ENCODE measurements around the gene THSD7A. TPM values are rescaled to one million over a fixed set of nuclear protein-coding genes. Genes with fewer than 3 reads are reported as not detected.

The THSD7A gene
- total RNA-seq, 1 experiment from 2014 or later = 0.68 TPM

- Mint-ChIP-seq H3K4me3 (no peak overlapping the region), H3K36me3 (0 out of 2 replicates have a peak, but pooled peaks cover 5% of the 10 kb centered on the region), H3K27ac (no peak overlapping the region), H3K9me3 (no peaks in the 10 kb centered on the region; the same call in 1 of the 2 replicates), H3K27me3 (ENCODE audit: low read depth) (no peaks in the 10 kb centered on the region), H3K4me1 (no peaks in the 10 kb centered on the region)
- no peak for DNase-seq (ENCODE audit: low spot score)
- CTCF ChIA-PET = no interaction called here
- ATAC-seq = no peak
- TF ChIP-seq STAT6 (CRISPR knock-in tag; conservative IDR thresholded peaks at IDR 0.05; ENCODE audit: low read depth) (no peak), IRF2 (CRISPR knock-in tag; IDR thresholded peaks at IDR 0.05; ENCODE audit: borderline replicate concordance, low read depth) (no peak), ETV6 (CRISPR knock-in tag; IDR thresholded peaks at IDR 0.05) (no peak), OVOL2 (CRISPR knock-in tag; IDR thresholded peaks at IDR 0.05; ENCODE audit: borderline replicate concordance) (no peak), FOXP4 (CRISPR knock-in tag; IDR thresholded peaks at IDR 0.05) (no peak), AR (CRISPR knock-in tag; IDR thresholded peaks at IDR 0.05) (no peak), CREM (CRISPR knock-in tag; IDR thresholded peaks at IDR 0.05) (no peak), USF2 (CRISPR knock-in tag; IDR thresholded peaks at IDR 0.05) (no peak)
- POLR2A ChIA-PET = no interaction called here
Measured at GRCh38 chr7:11746591-11746990, 85.4 kb downstream of the THSD7A start.

- no peak overlapping the region for H3K27ac Mint-ChIP-seq
- no peaks in the 10 kb centered on the region for H3K4me1 Mint-ChIP-seq
- H3K9me3 Mint-ChIP-seq = no peaks in the 10 kb centered on the region; the same call in 1 of the 2 replicates
- DNase-seq (ENCODE audit: low spot score) = no peak
- ChIA-PET CTCF (no interaction called here), POLR2A (no interaction called here)
- no peak for ATAC-seq
- no peaks in the 10 kb centered on the region for H3K27me3 Mint-ChIP-seq (ENCODE audit: low read depth)
- 0 out of 2 replicates have a peak, but pooled peaks cover 5% of the 10 kb centered on the region for H3K36me3 Mint-ChIP-seq
- no peak overlapping the region for H3K4me3 Mint-ChIP-seq
- TF ChIP-seq HMGA2 (CRISPR knock-in tag; IDR thresholded peaks at IDR 0.05) = no peak
- TF ChIP-seq GTF2I (CRISPR knock-in tag; conservative IDR thresholded peaks at IDR 0.05) = no peak
- no peak for TF ChIP-seq GABPB1 (CRISPR knock-in tag; IDR thresholded peaks at IDR 0.05)
- TF ChIP-seq NFATC4 (CRISPR knock-in tag; IDR thresholded peaks at IDR 0.05) = no peak
- TF ChIP-seq ELF4 (CRISPR knock-in tag; IDR thresholded peaks at IDR 0.05; ENCODE audit: low read depth) = no peak
- TF ChIP-seq ARID4B (CRISPR knock-in tag; IDR thresholded peaks at IDR 0.05; ENCODE audit: borderline replicate concordance) = no peak
- TF ChIP-seq CREM (CRISPR knock-in tag; IDR thresholded peaks at IDR 0.05) = no peak
- TF ChIP-seq MAX (CRISPR knock-in tag; IDR thresholded peaks at IDR 0.05) = no peak
- TF ChIP-seq E2F4 (CRISPR knock-in tag; IDR thresholded peaks at IDR 0.05; ENCODE audit: borderline replicate concordance, low read depth) = no peak
- no peak for TF ChIP-seq PRRX2 (CRISPR knock-in tag; IDR thresholded peaks at IDR 0.05)
- no peak for TF ChIP-seq SMAD4 (CRISPR knock-in tag; IDR thresholded peaks at IDR 0.05)
- TF ChIP-seq HMGXB4 (CRISPR knock-in tag; IDR thresholded peaks at IDR 0.05) = no peak
Measured at GRCh38 chr7:11743548-11743947, 88.5 kb downstream of the THSD7A start.
